GM21367 (cell line): ENCODE data around the gene HSPB9.

Source experiments
- ATAC-seq: cut with Tn5 transposase; IDR thresholded peaks from one replicate; pipeline ENCODE4 v1.9.1; 2021; ENCODE audit not compliant: unreplicated experiment

HSPB9 gene, protein sequence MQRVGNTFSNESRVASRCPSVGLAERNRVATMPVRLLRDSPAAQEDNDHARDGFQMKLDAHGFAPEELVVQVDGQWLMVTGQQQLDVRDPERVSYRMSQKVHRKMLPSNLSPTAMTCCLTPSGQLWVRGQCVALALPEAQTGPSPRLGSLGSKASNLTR

GRCh38 chr17:42122371-42123303 is at the start of gene HSPB9:
HSPB9 (plus strand) TSS chr17:42122804; CDS start chr17:42122851, 47 bp downstream.
- ATAC-seq = no peak

- ATAC-seq = no peak
Measured at GRCh38 chr17:42075789-42076188, 46.8 kb upstream of the HSPB9 start.

DNA sequence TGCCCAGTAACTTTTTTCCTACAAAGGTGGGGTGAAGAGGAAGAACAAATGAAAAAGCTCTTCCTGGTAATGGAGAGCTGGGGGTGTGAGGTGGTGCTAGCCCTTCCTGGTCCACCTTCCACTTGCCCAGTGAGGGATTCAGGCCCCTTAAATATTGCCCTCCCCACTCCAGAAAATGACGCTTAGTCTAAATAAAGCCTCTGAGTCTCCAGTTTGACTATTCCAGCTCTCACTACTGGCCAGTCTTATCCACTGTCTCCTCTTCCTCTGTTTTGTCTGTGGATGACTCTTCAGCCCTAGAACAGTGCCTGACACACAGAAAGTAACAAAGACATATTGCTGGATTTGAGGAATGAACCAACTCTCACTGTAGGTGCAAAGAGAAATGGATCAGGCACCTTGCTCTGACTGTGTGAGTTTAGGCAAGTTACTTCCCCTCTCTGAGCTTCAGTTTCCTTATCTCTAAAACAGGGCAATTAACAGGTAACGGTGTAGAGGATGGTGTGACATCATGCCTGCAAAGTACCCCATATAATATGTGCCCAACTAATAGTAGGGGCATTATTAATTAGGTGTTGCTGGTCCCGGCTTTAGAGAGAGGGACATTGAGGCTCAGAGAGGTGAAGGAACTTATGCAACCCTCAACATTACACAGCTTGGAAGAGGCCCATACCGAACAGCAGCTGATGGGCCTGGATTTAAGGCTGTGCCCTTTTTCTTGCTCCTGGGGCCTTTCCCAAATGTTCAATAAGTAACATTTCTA is 45.6 kb upstream of the HSPB9 start:
- no peak for ATAC-seq

GRCh38 chr17:42077755-42078154 is 44.8 kb upstream of the HSPB9 start:
- no peak for ATAC-seq

GRCh38 chr17:42078396-42079043 is 44.1 kb upstream of the HSPB9 start:
- no peak for ATAC-seq

- ATAC-seq = no peak
Measured at GRCh38 chr17:42079541-42079940, 43.1 kb upstream of the HSPB9 start.

DNA sequence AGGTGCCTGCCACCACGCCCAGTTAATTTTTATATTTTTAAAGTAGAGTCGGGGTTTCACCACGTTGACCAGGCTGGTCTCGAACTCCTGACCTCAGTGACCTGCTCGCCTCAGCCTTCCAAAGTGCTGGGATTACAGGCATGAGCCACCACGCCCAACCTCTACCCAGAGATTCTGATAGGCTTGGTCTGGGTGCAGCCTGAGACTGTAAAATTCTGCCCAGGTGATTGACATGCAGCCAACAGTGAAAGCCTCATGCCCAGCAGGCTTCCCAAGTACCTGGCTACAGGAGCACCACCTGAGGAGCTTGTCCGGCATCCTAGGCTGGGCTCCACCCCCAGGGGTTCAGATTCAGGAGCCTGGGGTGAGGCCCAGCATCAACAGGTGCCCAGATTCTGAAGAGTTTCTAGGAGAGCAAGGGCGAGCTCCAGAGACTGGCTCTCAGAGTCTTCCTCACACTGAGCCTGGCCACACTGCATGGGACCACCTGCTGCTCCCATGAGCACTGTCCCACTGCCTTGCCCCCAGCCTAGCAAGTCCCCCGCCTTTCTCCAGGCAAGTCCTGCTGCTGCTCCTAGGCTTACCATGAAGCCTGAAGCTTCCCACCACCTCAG is 41.0 kb upstream of the HSPB9 start:
- ATAC-seq = no peak

DNA sequence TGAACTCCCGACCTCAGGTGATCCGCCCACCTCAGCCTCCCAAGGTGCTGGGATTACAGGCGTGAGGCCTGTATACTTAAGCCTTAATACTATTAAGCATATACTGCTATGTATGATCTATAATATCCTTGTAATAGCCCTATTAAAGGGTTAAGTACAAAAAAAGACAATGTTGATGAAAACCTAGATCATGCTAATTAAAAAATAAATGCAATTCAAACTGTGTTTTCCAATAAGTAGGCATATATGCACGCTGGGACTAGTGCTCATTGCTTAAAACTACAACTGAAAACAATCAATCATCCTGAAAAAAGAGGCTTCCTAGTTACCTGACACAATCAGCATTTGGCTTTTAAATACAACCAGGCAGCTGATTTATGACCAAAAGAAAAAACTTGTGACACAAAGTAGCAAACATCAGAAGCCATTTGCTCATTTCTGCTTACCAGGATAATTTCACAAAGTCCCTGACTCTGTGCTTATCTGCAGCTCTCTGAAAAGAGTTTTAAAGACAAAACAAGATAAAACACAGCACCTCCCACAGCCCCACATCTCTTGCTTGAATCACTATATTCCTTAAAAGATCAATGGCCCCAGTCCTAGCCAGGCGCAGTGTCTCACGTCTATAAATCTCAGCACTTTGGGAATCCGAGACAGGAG is 35.4 kb upstream of the HSPB9 start:
- ATAC-seq = no peak

DNA sequence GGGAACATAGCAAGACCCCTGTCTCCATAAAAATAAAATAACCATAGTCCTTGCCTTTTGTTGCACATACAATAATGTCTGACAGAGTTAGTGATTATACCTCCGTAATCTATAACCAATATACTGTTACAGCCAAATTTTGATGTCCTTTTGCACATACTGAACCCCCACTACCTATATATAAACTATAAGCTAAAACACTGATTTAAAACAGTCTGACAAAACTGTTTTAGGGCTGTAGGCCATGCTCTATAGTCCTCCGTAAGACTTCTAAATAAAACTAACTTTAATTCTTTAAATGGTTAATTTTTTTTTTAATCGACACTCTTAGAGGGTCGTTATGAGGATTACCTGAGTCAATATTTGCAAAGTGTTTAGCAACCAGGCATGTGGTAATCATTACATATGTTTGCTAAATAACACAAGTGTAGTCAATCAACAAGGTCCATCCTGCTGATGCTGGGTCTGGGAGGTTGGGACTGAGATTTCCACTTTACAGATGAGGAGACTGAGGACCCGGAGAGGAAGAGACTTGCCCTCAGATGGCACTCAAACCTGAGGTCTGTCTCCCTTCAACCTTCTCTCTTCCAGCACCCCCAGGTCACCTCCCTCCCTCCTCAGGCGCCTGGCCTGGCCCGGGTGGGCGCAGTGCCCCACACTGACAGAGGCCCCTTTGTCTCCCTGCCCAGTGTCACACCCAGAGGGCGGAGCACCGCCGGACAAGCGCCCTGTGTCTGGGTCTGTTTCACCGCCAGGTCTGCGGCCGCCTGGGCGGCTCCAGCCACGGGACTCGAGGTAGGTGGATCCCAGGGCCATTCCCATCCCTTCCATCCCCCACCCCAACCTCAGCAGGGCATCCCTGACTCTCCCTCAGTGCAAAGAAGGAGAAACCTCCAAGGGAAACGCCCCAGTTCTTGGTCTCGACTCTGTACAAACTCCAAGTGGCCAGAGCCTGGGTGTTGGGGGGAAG is 34.6 kb upstream of the HSPB9 start:
- no peak for ATAC-seq

DNA sequence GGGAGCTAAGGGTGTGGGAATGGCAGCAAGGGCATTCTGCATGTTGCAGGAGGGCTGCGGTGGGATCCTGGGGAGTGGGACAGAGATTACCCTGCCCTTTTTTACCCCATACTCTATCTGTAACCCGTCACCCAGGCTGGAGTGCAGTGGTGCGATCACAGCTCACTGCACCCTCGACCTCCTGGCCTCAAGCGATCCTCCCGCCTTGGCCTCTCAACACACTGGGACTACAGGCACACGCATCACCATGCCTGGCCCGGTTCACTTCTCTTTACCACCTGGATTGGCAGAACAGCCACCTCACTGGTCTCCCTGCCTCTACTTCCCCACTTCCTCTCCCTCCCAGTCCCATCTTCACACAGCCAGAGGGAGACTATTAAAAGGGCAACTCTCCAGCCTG is 33.9 kb upstream of the HSPB9 start:
- no peak for ATAC-seq

DNA sequence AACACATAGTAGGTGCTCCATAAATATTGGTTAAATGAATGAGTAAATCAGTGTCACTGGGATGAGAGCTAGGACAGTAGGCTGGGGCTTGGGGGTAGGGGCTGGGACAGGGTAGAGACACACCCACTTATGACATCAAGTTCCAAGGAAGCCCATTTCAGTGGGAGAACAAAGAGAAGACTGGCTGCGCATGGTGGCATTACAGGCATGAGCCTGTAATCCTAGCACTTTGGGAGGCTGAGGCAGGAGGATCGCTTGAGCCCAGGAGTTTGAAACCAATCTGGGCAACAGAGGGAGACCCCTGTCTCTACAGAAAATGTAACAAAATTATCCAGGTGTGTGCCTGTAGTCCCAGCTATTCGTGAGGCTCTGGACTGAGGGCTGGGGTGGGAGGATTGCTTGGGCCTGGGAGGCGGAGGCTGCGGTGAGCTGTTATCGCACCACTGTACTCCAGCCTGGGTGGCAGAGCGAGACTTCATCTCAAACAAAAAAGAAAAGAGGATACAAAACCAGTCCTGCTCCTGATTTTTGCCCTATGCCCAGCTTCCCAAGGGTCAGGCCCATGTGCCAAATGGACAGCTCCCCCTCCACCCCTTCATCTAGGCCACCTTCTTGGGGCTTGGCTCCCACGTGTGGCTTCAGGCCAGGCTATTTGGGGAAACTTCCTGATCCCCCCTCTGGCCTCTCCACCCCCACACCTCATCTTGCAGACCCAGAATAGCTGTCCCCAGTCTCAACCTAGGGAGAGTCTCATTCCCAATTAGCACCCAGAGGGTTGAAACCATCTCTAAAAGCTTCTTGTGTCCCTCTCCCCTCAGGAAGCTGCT is 31.4 kb upstream of the HSPB9 start:
- no peak for ATAC-seq

GRCh38 chr17:42092939-42093338 is 29.7 kb upstream of the HSPB9 start:
- no peak for ATAC-seq

DNA sequence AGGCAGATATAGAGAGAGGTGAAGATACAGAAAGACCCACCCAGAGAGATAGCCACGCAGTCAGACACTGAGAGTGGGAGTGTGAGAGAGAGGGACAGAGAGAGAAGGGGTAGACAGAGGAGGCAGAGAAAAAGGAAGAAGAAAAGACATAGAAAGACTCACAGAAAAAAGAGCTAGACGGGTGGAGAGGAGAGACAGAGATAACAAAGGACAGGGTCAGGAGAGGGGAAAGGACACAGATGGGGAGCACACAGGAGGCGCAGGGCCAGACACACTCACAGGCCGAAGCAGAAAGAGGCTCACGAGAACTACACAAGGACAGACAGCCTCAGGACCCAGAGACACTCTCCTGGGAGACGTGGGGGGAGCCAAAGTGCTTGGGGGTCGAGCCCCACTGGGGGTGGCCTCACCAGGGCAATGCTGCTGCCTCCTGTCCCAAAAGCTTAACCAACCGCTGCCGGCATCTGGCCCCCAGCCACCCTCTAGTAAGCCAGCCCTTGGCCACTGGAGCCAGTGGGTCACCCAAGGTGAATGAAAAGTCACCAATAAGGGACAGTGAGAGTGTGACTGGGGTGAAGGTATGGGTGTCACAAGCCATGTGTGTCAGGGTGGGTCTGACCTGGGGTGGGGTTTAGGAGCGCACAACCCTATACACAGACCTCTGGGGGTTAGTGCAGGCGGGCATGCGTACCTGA is 28.1 kb upstream of the HSPB9 start:
- no peak for ATAC-seq

DNA sequence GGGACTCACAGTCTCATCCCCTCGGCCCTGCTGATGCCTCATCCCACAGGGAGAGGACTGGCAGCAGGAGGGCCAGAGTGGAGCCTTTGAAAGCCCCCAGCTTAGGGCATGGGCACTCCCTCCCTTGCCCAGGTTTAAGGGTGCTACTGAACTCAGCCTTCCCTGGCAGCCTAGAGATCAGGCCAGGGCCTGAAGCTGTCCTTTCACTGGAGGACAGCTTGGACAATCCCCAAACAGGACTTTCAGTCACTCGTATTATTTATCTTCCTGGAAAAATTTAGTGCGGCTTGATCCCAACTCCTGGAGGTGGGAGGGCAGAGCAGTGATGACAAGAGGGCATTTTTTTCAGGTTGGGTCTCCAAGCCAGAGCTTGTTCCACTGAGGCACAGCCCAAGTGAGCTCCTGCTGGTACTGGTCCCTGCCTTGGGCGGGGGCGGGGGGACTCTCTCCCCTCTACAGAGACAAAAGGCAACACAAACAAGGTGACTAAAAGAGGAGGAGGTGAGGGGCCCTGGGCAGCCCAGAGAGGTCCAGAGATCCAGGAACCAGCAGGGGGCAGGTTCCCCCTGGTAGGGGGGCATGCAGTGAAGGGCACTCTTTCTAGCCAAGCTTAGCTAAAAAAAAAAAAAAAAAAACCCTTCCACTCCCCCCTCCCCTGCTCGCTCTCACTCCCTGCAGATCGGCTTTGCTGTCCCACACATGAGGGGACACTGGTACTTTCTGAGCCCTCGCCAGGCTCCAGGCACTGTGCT is 26.1 kb upstream of the HSPB9 start:
- ATAC-seq = no peak

- ATAC-seq = no peak
Measured at GRCh38 chr17:42097691-42098631, 24.6 kb upstream of the HSPB9 start, which contains the start of gene ZNF385C. ZNF385C (minus strand) TSS chr17:42098473; CDS start chr17:42063056, 35,417 bp downstream.
